Measurements from ENCODE around the gene MYH10.

Gene MYH10

DNA sequence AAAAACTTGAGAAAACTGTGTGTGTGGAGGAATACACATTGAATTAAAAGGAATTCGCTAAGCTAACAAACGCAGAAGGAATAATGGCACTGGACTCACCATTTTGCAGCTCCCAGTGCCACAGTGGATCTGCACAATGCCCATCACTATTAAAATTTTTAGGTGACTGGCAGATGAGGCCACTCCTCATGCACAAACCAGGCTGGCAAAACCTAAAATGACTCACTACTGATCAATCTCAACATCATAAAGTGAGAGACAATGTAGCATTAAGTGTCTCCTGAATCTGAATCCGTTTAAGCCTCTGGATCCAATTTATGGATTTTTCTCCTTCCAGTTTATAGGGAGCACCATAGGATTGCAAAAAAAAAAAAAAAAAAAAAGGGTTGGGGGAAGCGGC is 20.6 kb downstream of the MYH10 start:
- Histone ChIP-seq H3K4me1 (ENCODE audit: control insufficient read depth, insufficient read depth, low read length, poor library complexity, severe bottlenecking) (peaks cover 33% of the 10 kb centered on the region), H3K4me3 (ENCODE audit: extremely low read depth, insufficient read depth, low read length, poor library complexity, severe bottlenecking) (no peak overlapping the region), H3K9me3 (ENCODE audit: control insufficient read depth, low read length) (peaks cover 3% of the 10 kb centered on the region), H3K36me3 (ENCODE audit: control insufficient read depth, insufficient read depth, low read length) (peaks cover 49% of the 10 kb centered on the region), H3K27ac (ENCODE audit: low read depth, low read length, severe bottlenecking) (no peak overlapping the region)
- WGBS, 2 experiments (ENCODE audit: insufficient coverage in 2 of 2) = 80% methylated on average over 1 of the region's 4 CpGs; no CpG with 5 or more reads in 1 of the 2 experiments

DNA sequence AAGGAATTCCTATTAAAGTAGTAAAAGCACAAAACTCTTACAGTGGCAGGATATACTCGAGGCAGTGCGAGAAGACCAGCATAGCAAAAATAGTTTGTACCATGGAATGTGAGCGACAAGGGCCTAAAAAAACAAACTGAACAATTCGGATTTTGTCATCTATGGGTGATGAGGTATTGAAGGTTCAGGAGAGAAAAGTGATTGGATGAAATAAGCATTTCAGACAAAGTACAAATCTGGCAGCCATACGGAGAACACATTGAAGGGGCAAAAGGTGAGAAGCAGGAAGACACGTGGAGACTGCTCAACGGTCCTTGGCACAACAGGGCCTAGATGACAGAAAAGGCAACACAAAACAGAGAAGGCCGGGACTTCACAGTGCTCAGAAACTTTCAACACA is 22.5 kb downstream of the MYH10 start:
- H3K4me1 ChIP-seq (ENCODE audit: control insufficient read depth, insufficient read depth, low read length, poor library complexity, severe bottlenecking) = peaks cover 31% of the 10 kb centered on the region
- H3K4me3 ChIP-seq (ENCODE audit: extremely low read depth, insufficient read depth, low read length, poor library complexity, severe bottlenecking) = no peak overlapping the region
- peak overlapping the region; percentile 70 for H3K27ac ChIP-seq (ENCODE audit: low read depth, low read length, severe bottlenecking)
- H3K9me3 ChIP-seq (ENCODE audit: control insufficient read depth, low read length) = peaks cover 3% of the 10 kb centered on the region
- WGBS, 2 experiments (ENCODE audit: insufficient coverage in 2 of 2) = 89% methylated on average over 8 of the region's 8 CpGs
- H3K36me3 ChIP-seq (ENCODE audit: control insufficient read depth, insufficient read depth, low read length) = peaks cover 61% of the 10 kb centered on the region

DNA sequence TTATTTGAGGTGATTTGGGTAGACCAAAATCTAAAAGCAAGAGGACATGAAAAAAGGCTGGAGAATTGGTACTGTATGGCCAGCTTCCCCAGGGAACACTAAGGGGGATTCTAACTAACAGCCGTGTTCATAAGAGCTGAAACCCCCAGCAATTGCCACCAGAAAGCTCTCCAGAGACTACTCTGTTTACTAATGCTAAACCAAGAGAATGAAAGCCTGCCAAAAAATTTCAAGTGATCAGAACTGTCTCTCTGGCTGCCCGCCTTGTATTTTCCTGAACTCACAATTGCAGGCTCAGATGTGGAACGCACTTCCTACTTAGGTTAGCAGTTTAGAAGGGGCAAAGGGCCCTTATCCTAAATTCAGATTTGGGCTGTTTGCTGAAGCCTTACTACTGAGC is 24.1 kb downstream of the MYH10 start:
- Histone ChIP-seq H3K36me3 (ENCODE audit: control insufficient read depth, insufficient read depth, low read length) (peaks cover 56% of the 10 kb centered on the region), H3K27ac (ENCODE audit: low read depth, low read length, severe bottlenecking) (peak overlapping the region; percentile 23)
- 96% methylated on average over 3 of the region's 3 CpGs for WGBS, 2 experiments (ENCODE audit: insufficient coverage in 2 of 2)

DNA sequence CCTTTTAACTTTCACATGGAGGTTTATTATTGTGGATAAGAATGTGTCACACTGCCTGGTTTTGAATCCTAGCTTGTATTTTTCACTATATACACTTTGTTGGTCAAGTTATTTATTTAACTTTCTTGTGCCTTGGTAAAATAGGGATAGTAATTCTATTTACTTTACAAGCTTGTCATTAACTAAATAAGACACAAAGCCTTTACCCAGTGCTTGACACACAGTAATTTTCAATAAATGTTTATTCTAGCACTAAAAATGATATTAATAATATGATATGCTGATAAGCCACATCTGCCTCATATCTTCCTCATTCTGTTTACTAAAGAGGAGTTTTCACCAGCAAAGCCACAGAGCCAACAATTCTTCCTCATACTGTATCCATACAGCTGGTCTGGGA is 27.8 kb downstream of the MYH10 start:
- Histone ChIP-seq H3K4me3 (ENCODE audit: extremely low read depth, insufficient read depth, low read length, poor library complexity, severe bottlenecking) (no peak overlapping the region), H3K4me1 (ENCODE audit: control insufficient read depth, insufficient read depth, low read length, poor library complexity, severe bottlenecking) (peaks cover 6% of the 10 kb centered on the region), H3K36me3 (ENCODE audit: control insufficient read depth, insufficient read depth, low read length) (peaks cover 66% of the 10 kb centered on the region), H3K27ac (ENCODE audit: low read depth, low read length, severe bottlenecking) (no peak overlapping the region), H3K9me3 (ENCODE audit: control insufficient read depth, low read length) (no peaks in the 10 kb centered on the region)

More for the DNA sequence above, 24.1 kb downstream of the MYH10 start:
- Histone ChIP-seq H3K4me3 (ENCODE audit: extremely low read depth, insufficient read depth, low read length, poor library complexity, severe bottlenecking) (no peak overlapping the region), H3K9me3 (ENCODE audit: control insufficient read depth, low read length) (peaks cover 3% of the 10 kb centered on the region), H3K4me1 (ENCODE audit: control insufficient read depth, insufficient read depth, low read length, poor library complexity, severe bottlenecking) (peaks cover 25% of the 10 kb centered on the region)

DNA sequence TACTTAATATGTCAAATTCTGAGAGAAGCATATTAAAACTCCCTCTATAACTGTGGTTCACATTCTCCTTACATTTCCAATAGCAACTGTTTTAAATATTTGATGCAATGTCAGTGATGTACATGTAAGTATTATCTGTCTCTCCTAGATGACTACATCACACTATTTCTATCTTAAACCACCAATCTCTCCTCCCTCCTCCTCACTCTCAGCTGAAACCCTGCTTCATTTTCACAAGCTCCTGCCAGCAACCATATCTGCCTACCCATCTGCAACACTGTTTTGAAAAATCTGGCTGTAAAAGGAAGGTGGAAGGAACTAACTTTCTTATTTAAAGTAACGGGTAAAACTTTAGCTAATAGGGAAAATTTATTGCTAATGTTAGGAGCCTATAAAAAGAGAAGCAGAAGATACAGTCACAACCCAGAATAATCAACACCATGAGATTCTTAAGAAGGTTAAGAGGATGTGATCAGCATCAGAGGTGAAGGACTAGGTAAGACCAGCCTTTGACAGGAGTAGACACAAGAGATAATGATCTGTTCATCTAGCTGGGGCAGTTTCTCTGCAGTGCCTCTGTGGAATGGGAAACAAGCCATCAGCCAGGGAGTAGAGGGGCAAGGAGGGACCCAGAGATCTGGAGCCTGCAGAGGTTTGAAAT is 31.0 kb downstream of the MYH10 start:
- Histone ChIP-seq H3K4me3 (ENCODE audit: extremely low read depth, insufficient read depth, low read length, poor library complexity, severe bottlenecking) (no peak overlapping the region), H3K27ac (ENCODE audit: low read depth, low read length, severe bottlenecking) (no peak overlapping the region), H3K4me1 (ENCODE audit: control insufficient read depth, insufficient read depth, low read length, poor library complexity, severe bottlenecking) (no peaks in the 10 kb centered on the region), H3K9me3 (ENCODE audit: control insufficient read depth, low read length) (no peaks in the 10 kb centered on the region), H3K36me3 (ENCODE audit: control insufficient read depth, insufficient read depth, low read length) (peaks cover 76% of the 10 kb centered on the region)
- WGBS, 2 experiments (ENCODE audit: insufficient coverage in 2 of 2) = no CpG with 5 or more reads among the region's 1 CpG

DNA sequence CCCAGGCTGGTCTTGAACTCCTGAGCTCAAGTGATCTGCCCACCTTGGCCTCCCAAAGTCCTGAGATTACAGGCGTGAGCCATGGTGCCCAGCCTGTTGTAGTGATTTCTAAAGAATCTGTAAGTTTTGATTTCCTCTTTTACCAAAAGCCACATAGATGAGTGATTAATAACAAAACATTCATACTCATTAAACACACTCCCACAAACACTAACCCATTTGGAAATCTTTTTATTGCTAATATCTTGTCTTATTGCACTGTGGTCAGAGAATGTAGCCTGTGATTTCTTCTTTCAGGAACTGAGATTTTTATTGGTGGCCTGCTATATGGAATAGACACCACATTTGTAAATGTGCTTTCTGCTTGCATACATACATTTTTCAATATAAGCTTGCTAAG is 31.6 kb downstream of the MYH10 start:
- H3K36me3 ChIP-seq (ENCODE audit: control insufficient read depth, insufficient read depth, low read length) = peaks cover 75% of the 10 kb centered on the region
- H3K4me3 ChIP-seq (ENCODE audit: extremely low read depth, insufficient read depth, low read length, poor library complexity, severe bottlenecking) = no peak overlapping the region
- no CpG with 5 or more reads among the region's 1 CpG for WGBS, 2 experiments (ENCODE audit: insufficient coverage in 2 of 2)
- H3K9me3 ChIP-seq (ENCODE audit: control insufficient read depth, low read length) = peaks cover 1% of the 10 kb centered on the region
- H3K4me1 ChIP-seq (ENCODE audit: control insufficient read depth, insufficient read depth, low read length, poor library complexity, severe bottlenecking) = no peaks in the 10 kb centered on the region
- H3K27ac ChIP-seq (ENCODE audit: low read depth, low read length, severe bottlenecking) = no peak overlapping the region

DNA sequence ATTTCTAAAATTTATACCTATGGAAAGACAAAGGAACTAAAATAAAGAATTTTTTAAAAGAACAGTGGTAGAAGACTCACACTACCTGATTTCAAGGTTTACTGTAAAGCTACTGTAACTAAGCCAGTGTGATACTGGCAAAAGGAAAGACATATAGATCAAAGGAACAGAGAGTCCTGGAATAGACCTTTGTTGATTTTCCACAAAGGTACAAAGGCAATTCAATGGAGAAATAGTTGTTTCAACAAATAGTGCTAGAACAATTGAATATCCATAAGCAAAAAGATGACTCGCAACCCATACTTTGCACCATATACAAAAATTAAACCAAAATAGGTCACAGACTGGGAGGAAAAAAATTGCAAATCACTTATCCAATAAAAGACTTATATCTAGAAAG is 36.7 kb downstream of the MYH10 start:
- no peaks in the 10 kb centered on the region for H3K4me1 ChIP-seq (ENCODE audit: control insufficient read depth, insufficient read depth, low read length, poor library complexity, severe bottlenecking)

GRCh38 chr17:8593276-8593675 is 37.2 kb downstream of the MYH10 start:
- Histone ChIP-seq H3K27ac (ENCODE audit: low read depth, low read length, severe bottlenecking) (no peak overlapping the region), H3K4me3 (ENCODE audit: extremely low read depth, insufficient read depth, low read length, poor library complexity, severe bottlenecking) (no peak overlapping the region), H3K9me3 (ENCODE audit: control insufficient read depth, low read length) (peaks cover 10% of the 10 kb centered on the region), H3K36me3 (ENCODE audit: control insufficient read depth, insufficient read depth, low read length) (peaks cover 64% of the 10 kb centered on the region), H3K4me1 (ENCODE audit: control insufficient read depth, insufficient read depth, low read length, poor library complexity, severe bottlenecking) (no peaks in the 10 kb centered on the region)
- WGBS, 2 experiments (ENCODE audit: insufficient coverage in 2 of 2) = 100% methylated on average over 1 of the region's 2 CpGs; no CpG with 5 or more reads in 1 of the 2 experiments

More for the DNA sequence above, 36.7 kb downstream of the MYH10 start:
- WGBS, 2 experiments (ENCODE audit: insufficient coverage in 2 of 2) = no CpG with 5 or more reads among the region's 1 CpG
- Histone ChIP-seq H3K4me3 (ENCODE audit: extremely low read depth, insufficient read depth, low read length, poor library complexity, severe bottlenecking) (no peak overlapping the region), H3K27ac (ENCODE audit: low read depth, low read length, severe bottlenecking) (no peak overlapping the region), H3K9me3 (ENCODE audit: control insufficient read depth, low read length) (peaks cover 10% of the 10 kb centered on the region), H3K36me3 (ENCODE audit: control insufficient read depth, insufficient read depth, low read length) (peaks cover 62% of the 10 kb centered on the region)

- peaks cover 72% of the 10 kb centered on the region for H3K36me3 ChIP-seq (ENCODE audit: control insufficient read depth, insufficient read depth, low read length)
- 95 to 100% methylated on average over 2 of the region's 8 CpGs for WGBS, 2 experiments (ENCODE audit: insufficient coverage in 2 of 2)
- H3K27ac ChIP-seq (ENCODE audit: low read depth, low read length, severe bottlenecking) = no peak overlapping the region
- no peaks in the 10 kb centered on the region for H3K4me1 ChIP-seq (ENCODE audit: control insufficient read depth, insufficient read depth, low read length, poor library complexity, severe bottlenecking)
- H3K9me3 ChIP-seq (ENCODE audit: control insufficient read depth, low read length) = peaks cover 9% of the 10 kb centered on the region
- no peak overlapping the region for H3K4me3 ChIP-seq (ENCODE audit: extremely low read depth, insufficient read depth, low read length, poor library complexity, severe bottlenecking)
These were observed 41.5 kb downstream of the MYH10 start for GRCh38 chr17:8588877-8589554.

DNA sequence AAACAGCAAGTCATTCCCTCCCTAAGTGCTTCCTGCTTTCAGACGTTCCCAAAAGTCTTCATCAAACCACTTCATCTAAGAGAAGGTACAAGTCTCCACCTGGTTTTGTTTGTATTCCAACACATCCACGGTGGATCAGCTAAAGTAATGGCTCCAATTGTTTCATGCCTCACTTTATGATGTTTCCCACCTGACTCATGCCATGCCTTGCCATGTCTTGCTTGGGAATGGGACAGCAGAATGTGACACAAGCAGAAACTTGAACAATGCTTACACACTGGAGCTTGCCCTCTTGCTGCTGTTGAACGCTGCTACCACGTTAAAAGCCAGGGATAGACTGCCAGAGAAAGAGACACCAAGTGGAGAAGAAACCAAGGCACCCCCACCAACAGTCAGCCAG is 43.8 kb downstream of the MYH10 start:
- H3K27ac ChIP-seq (ENCODE audit: low read depth, low read length, severe bottlenecking) = no peak overlapping the region
- WGBS, 2 experiments (ENCODE audit: insufficient coverage in 2 of 2) = 92% methylated on average over 4 of the region's 4 CpGs

GRCh38 chr17:8585911-8586310 is 44.6 kb downstream of the MYH10 start:
- no peak overlapping the region for H3K4me3 ChIP-seq (ENCODE audit: extremely low read depth, insufficient read depth, low read length, poor library complexity, severe bottlenecking)
- H3K36me3 ChIP-seq (ENCODE audit: control insufficient read depth, insufficient read depth, low read length) = peaks cover 71% of the 10 kb centered on the region
- H3K27ac ChIP-seq (ENCODE audit: low read depth, low read length, severe bottlenecking) = no peak overlapping the region
- no peaks in the 10 kb centered on the region for H3K9me3 ChIP-seq (ENCODE audit: control insufficient read depth, low read length)
- WGBS, 2 experiments (ENCODE audit: insufficient coverage in 2 of 2) = 100% methylated on average over 1 of the region's 1 CpG; no CpG with 5 or more reads in 1 of the 2 experiments
- H3K4me1 ChIP-seq (ENCODE audit: control insufficient read depth, insufficient read depth, low read length, poor library complexity, severe bottlenecking) = peaks cover 7% of the 10 kb centered on the region

More for the DNA sequence above, 43.8 kb downstream of the MYH10 start:
- Histone ChIP-seq H3K36me3 (ENCODE audit: control insufficient read depth, insufficient read depth, low read length) (peaks cover 75% of the 10 kb centered on the region), H3K9me3 (ENCODE audit: control insufficient read depth, low read length) (no peaks in the 10 kb centered on the region), H3K4me1 (ENCODE audit: control insufficient read depth, insufficient read depth, low read length, poor library complexity, severe bottlenecking) (peaks cover 2% of the 10 kb centered on the region), H3K4me3 (ENCODE audit: extremely low read depth, insufficient read depth, low read length, poor library complexity, severe bottlenecking) (no peak overlapping the region)
